Astrocyte of the spinal cord (primary cell): ENCODE results near the gene OMD.
A peak's percentile ranks its signal among the peaks of the same experiment; 100 is the strongest.

Source experiments
- DNase-seq: peaks from one replicate; pipeline ENCODE4 v3.0.0; 2011; ENCODE audit warnings: low read depth, low spot score
- H3K4me3 ChIP-seq: 2 replicates; pipeline ENCODE4 v1.5.1; 2011; ENCODE audit warnings: low read depth, mild to moderate bottlenecking, low read length, moderate library complexity
- in situ Hi-C: cut with HindIII; loops from 2 replicates; pipeline ENCODE4 v1.10.0; 2017; ENCODE audit warnings: low sequenced_read_pairs
- TF ChIP-seq, protein P1 (sequence below): IDR thresholded peaks from 2 replicates; pipeline ENCODE4 v1.5.1; 2012; ENCODE audit warnings: low read depth, mild to moderate bottlenecking, low read length, inconsistent platforms

The OMD gene, protein sequence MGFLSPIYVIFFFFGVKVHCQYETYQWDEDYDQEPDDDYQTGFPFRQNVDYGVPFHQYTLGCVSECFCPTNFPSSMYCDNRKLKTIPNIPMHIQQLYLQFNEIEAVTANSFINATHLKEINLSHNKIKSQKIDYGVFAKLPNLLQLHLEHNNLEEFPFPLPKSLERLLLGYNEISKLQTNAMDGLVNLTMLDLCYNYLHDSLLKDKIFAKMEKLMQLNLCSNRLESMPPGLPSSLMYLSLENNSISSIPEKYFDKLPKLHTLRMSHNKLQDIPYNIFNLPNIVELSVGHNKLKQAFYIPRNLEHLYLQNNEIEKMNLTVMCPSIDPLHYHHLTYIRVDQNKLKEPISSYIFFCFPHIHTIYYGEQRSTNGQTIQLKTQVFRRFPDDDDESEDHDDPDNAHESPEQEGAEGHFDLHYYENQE

DNA sequence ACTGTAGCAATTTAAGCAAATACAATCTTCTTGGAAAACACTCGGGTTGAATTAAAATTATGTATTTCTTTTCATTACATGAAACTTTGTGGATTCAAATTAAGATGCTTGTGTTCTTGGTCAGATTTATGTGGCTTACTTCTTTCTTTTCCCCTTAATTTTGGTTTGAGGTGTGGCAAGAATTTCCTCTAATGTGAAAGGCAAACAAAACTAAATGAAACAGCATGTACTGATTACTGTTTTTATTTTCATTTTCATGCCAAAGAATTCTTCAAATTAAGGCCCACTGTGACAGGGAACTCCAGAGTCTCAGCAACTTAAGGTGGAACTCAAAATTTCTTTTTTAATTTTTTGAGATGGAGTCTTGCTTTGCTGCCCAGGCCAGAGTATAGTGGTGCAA is at the start of gene OMD:
TSS of gene OMD (minus strand) at position 132 of the 400 bp plus-strand sequence. CDS start 6,913 bp downstream, outside the sequence.
- DNase-seq = peak; percentile 50
- no peak within 1 kb of the TSS for H3K4me3 ChIP-seq
- in situ Hi-C loops = no loop called here
- TF ChIP-seq, protein P1, sequence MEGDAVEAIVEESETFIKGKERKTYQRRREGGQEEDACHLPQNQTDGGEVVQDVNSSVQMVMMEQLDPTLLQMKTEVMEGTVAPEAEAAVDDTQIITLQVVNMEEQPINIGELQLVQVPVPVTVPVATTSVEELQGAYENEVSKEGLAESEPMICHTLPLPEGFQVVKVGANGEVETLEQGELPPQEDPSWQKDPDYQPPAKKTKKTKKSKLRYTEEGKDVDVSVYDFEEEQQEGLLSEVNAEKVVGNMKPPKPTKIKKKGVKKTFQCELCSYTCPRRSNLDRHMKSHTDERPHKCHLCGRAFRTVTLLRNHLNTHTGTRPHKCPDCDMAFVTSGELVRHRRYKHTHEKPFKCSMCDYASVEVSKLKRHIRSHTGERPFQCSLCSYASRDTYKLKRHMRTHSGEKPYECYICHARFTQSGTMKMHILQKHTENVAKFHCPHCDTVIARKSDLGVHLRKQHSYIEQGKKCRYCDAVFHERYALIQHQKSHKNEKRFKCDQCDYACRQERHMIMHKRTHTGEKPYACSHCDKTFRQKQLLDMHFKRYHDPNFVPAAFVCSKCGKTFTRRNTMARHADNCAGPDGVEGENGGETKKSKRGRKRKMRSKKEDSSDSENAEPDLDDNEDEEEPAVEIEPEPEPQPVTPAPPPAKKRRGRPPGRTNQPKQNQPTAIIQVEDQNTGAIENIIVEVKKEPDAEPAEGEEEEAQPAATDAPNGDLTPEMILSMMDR = no peak

- TF ChIP-seq, protein P1 = no peak
- no peak overlapping the region for H3K4me3 ChIP-seq
- in situ Hi-C loops = no loop called here
- no peak for DNase-seq
These were observed 43.9 kb upstream of the OMD start for GRCh38 chr9:92468206-92468605.

- TF ChIP-seq, protein P1 = no peak
- DNase-seq = no peak
- no peak overlapping the region for H3K4me3 ChIP-seq
- in situ Hi-C loops = no loop called here
These were observed 43.2 kb upstream of the OMD start for GRCh38 chr9:92467511-92467910.

- no peak overlapping the region for H3K4me3 ChIP-seq
- no peak for DNase-seq
- in situ Hi-C loops = no loop called here
- TF ChIP-seq, protein P1 = no peak
These were observed 42.8 kb upstream of the OMD start for GRCh38 chr9:92467041-92467440.

DNA sequence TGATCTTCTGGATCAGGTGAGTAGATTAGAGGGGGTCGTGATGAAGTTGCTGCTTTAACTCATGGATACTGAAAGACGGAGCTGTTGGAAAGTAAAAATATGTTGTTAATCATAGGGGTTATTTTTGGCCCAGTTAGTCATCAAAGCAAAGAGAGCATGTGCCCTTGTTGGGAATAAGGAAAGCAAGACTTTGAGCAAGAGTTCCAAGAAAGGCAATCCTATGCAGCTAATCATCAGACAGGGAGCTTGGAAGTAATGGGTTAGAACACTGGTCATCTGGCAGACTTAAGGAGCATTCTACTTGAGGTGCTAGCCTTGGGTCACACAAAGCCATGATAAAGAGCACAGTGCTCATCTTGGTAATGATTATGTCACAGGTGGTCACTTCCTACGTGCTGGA is 39.7 kb upstream of the OMD start:
- in situ Hi-C loops = no loop called here
- H3K4me3 ChIP-seq = no peak overlapping the region
- TF ChIP-seq, protein P1 = no peak
- peak; percentile 85 for DNase-seq

DNA sequence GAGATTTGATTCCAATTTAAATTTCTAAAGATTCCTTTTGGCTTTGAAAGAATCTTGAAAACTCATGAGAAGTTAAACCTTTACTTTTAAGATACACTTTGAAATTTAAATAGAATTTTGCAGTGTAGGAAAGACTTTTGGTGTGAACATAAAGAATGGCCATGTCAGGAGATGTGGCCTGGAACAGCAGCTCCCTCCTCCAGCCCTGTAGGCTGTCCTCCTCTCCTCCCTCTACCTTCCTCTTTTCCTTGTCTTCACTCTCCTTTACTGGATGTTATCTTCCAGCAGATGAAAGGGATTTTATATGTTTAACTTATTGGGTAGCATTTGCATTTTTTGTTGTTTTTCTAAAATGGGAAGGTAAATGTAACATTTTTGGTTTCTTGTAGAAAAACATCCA is 39.1 kb upstream of the OMD start:
- TF ChIP-seq, protein P1 = no peak
- DNase-seq = no peak
- no peak overlapping the region for H3K4me3 ChIP-seq
- in situ Hi-C loops = no loop called here
